ENCODE results near the gene M6PR. TPM values are rescaled to one million over a fixed set of nuclear protein-coding genes. Genes with fewer than 3 reads are reported as not detected.
"Not testable (repeated sequence)": the region's sequence is repeated elsewhere in the genome, so short reads cannot be mapped to it uniquely, and the experiment has no call there.

Gene M6PR
- polyA plus RNA-seq, 1 experiment = 106 TPM

DNA sequence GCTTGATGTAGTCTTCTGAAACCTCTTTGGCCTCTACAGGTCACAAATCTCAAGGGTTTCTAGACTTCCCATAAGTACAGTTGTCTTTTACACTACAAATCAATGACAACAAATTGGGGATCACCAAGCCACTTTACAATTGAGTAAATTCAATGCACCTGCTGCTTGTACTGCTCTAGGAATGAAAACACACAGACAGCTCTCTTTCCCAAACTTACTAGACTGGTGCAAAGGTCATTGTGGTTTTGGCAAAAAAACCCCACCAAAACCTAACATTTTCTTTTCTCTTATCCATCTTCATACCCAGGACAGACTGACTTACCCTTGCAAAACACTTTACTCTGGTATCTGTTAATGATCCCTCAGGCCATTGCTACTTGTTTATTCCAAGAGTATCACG is 2.7 kb downstream of the M6PR start:
- ChIA-PET CTCF (no interaction called here), POLR2A (no interaction called here)
- Histone ChIP-seq H3K36me3 (ENCODE audit: control insufficient read depth, insufficient read depth, low read length) (peaks cover 12% of the 10 kb centered on the region), H3K27me3 (ENCODE audit: control insufficient read depth, insufficient read depth, low read length) (no peaks in the 10 kb centered on the region), H3K4me3 (ENCODE audit: low read depth, low read length) (no peak overlapping the region)
- DNase-seq (ENCODE audit: low read depth) = no peak
- no peak for TF ChIP-seq CTCF (IDR thresholded peaks at IDR 0.05; ENCODE audit: insufficient read depth, low read depth, low read length)

- DNase-seq (ENCODE audit: low read depth) = no peak
- no peak for TF ChIP-seq CTCF (IDR thresholded peaks at IDR 0.05; ENCODE audit: insufficient read depth, low read depth, low read length)
- H3K27me3 ChIP-seq (ENCODE audit: control insufficient read depth, insufficient read depth, low read length) = no peaks in the 10 kb centered on the region
- H3K36me3 ChIP-seq (ENCODE audit: control insufficient read depth, insufficient read depth, low read length) = peaks cover 12% of the 10 kb centered on the region
- ChIA-PET CTCF (interaction anchor here (1.0 kb wide), 1 partner anchor 53 kb away, joined by 3 read pairs; no protein-coding TSS in a partner anchor), POLR2A (no interaction called here)
- no peak overlapping the region for H3K4me3 ChIP-seq (ENCODE audit: low read depth, low read length)
These were observed 5.8 kb downstream of the M6PR start for GRCh38 chr12:8943565-8944186.

- no peak for DNase-seq (ENCODE audit: low read depth)
These were observed 7.6 kb downstream of the M6PR start for GRCh38 chr12:8941691-8942478.

GRCh38 chr12:8937842-8938442 is 11.5 kb downstream of the M6PR start:
- CTCF ChIA-PET; H3K27me3 ChIP-seq (ENCODE audit: control insufficient read depth, insufficient read depth, low read length); DNase-seq (ENCODE audit: low read depth); H3K4me3 ChIP-seq (ENCODE audit: low read depth, low read length); H3K36me3 ChIP-seq (ENCODE audit: control insufficient read depth, insufficient read depth, low read length): not testable (repeated sequence)
- POLR2A ChIA-PET = interaction anchor here (0.6 kb wide), 1 partner anchor 222 kb away, joined by 15 read pairs; no protein-coding TSS in a partner anchor

More at GRCh38 chr12:8941691-8942478, 7.6 kb downstream of the M6PR start:
- Histone ChIP-seq H3K36me3 (ENCODE audit: control insufficient read depth, insufficient read depth, low read length) (peaks cover 12% of the 10 kb centered on the region), H3K4me3 (ENCODE audit: low read depth, low read length) (no peak overlapping the region), H3K27me3 (ENCODE audit: control insufficient read depth, insufficient read depth, low read length) (no peaks in the 10 kb centered on the region)
- ChIA-PET CTCF (interaction anchor here (0.5 to 1.3 kb wide), 3 partner anchors 26 to 332 kb away, joined by 3 read pairs; no protein-coding TSS in a partner anchor), POLR2A (no interaction called here)
- no peak for TF ChIP-seq CTCF (IDR thresholded peaks at IDR 0.05; ENCODE audit: insufficient read depth, low read depth, low read length)

DNA sequence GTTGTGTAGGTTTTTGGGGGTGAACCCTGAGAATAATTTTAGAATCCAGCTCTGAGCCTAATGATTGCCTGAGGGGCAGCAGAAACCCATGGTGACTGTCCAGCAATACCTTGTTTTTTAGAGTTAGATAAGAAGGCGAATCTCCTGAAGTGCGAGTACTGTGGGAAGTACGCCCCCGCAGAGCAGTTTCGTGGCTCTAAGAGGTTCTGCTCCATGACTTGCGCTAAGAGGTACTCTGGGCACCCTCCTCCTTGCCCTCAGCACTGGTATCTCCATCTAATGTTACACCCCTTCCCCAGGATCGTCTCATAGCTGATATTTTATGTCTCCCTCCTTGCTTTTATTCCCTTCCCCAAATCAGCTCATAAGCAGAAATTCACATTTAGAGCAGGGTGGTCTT is 12.7 kb downstream of the M6PR start:
- Histone ChIP-seq H3K27me3 (ENCODE audit: control insufficient read depth, insufficient read depth, low read length) (no peaks in the 10 kb centered on the region), H3K36me3 (ENCODE audit: control insufficient read depth, insufficient read depth, low read length) (peaks cover 2% of the 10 kb centered on the region; the same call in 1 of the 2 replicates), H3K4me3 (ENCODE audit: low read depth, low read length) (no peak overlapping the region)
- no peak for DNase-seq (ENCODE audit: low read depth)
- POLR2A ChIA-PET = no interaction called here
- CTCF ChIA-PET = interaction anchor here (1.0 kb wide), 1 partner anchor 18 kb away, joined by 5 read pairs; no protein-coding TSS in a partner anchor
- TF ChIP-seq CTCF (IDR thresholded peaks at IDR 0.05; ENCODE audit: insufficient read depth, low read depth, low read length) = no peak

DNA sequence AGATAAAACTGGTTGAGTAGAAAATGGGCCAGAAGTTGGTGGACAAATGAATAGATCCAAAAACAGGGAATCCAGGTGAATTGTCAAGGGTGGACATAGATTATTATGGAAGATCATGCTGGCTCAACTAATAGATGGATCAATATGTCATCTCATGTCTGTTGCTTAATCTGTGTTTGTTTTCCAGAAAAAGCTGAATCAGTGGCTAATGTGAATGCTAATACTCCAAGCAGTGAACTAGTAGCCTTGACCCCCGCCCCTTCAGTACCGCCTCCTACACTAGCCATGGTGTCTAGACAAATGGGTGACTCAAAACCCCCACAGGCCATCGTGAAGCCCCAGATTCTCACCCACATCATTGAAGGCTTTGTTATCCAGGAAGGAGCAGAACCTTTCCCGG is 15.4 kb downstream of the M6PR start:
- H3K27me3 ChIP-seq (ENCODE audit: control insufficient read depth, insufficient read depth, low read length); POLR2A ChIA-PET; H3K4me3 ChIP-seq (ENCODE audit: low read depth, low read length); H3K36me3 ChIP-seq (ENCODE audit: control insufficient read depth, insufficient read depth, low read length); DNase-seq (ENCODE audit: low read depth); CTCF ChIA-PET: not testable (repeated sequence)

DNA sequence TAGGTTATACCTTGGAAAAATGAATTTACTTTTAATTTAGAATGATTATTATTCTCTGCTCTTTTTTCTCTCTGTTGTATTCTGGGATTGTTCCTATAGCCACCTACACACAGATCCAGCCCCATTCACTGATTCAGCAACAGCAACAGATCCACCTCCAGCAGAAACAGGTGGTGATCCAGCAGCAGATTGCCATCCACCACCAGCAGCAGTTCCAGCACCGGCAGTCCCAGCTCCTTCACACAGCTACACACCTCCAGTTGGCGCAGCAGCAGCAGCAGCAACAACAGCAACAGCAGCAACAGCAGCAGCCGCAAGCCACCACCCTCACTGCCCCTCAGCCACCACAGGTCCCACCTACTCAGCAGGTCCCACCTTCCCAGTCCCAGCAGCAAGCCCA is 17.0 kb downstream of the M6PR start:
- CTCF ChIA-PET; H3K4me3 ChIP-seq (ENCODE audit: low read depth, low read length); H3K27me3 ChIP-seq (ENCODE audit: control insufficient read depth, insufficient read depth, low read length); POLR2A ChIA-PET; H3K36me3 ChIP-seq (ENCODE audit: control insufficient read depth, insufficient read depth, low read length); DNase-seq (ENCODE audit: low read depth): not testable (repeated sequence)

DNA sequence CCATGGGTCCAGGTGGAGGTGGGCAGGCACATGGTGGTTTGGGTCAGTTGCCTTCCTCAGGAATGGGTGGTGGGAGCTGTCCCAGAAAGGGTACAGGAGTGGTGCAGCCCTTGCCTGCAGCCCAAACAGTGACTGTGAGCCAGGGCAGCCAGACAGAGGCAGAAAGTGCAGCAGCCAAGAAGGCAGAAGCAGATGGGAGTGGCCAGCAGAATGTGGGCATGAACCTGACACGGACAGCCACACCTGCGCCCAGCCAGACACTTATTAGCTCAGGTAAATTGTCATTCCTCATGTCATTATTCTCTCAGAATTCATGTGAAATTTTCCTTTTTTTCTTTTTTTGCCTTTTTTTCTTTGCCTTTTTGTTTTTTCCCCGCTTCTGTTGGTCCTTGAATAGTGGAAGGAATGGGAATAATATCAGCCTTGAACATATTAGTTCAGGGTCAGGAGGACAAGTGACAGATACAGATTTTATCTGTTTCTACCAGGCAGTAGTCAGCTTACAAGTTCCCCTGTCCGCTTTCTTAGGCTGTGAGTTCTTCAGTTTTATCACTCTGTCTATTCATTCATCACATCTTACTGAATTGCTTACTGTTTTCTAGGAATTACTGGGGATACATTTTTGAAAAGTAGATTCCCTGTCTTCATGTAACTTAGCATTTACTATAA is 18.7 kb downstream of the M6PR start:
- H3K36me3 ChIP-seq (ENCODE audit: control insufficient read depth, insufficient read depth, low read length); H3K4me3 ChIP-seq (ENCODE audit: low read depth, low read length); H3K27me3 ChIP-seq (ENCODE audit: control insufficient read depth, insufficient read depth, low read length); POLR2A ChIA-PET; CTCF ChIA-PET; DNase-seq (ENCODE audit: low read depth): not testable (repeated sequence)
